ENCODE data around the gene SMAD2. TPM values are rescaled to one million over a fixed set of nuclear protein-coding genes. Genes with fewer than 3 reads are reported as not detected.

Gene SMAD2
- total RNA-seq, 2 experiments from 2014 or later, result 80.4 to 83.0 TPM

DNA sequence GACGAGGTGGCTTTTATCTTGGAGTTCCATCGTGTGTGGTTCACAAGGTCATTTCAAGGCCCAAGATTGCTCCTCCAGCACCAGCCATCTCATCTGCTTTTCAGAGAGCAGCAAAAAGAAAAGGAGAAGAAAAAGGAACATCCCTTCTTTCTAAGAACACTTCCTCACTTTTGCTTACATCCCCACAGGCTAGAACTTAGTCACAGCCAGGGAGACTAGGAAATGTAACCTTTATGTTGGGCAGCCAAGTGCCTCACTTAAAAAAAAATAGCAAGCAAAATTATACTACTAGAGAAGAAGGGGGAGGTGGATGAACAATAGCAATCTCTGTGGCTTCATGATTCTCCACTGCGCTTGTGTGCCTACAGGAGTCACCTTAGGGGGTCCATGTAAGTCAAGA, 141.8 kb downstream of the SMAD2 start:
- ChIA-PET POLR2A (no interaction called here), CTCF (no interaction called here)
- H3K9me3 ChIP-seq (ENCODE audit: control insufficient read depth in 1 of 2, insufficient read depth in 1 of 2, low read length in 2 of 2), result peaks cover 0 to 16% of the 10 kb centered on the region in 2 experiments
- no peaks in the 10 kb centered on the region for H3K4me1 ChIP-seq (ENCODE audit: insufficient read depth, low read length)
- H3K36me3 Mint-ChIP-seq (ENCODE audit: low read depth), result peaks cover 5% of the 10 kb centered on the region
- H3K4me3 Mint-ChIP-seq, result no peak overlapping the region
- DNase-seq (no peak), ATAC-seq (ENCODE audit: poor library complexity) (no peak)
- no peaks in the 10 kb centered on the region for H3K36me3 ChIP-seq (ENCODE audit: insufficient read depth, low read length)
- H3K4me3 ChIP-seq (ENCODE audit: low read length), result no peak overlapping the region
- H3K27me3 Mint-ChIP-seq, result peaks cover 24% of the 10 kb centered on the region
- H3K9me3 Mint-ChIP-seq, result peaks cover 11% of the 10 kb centered on the region
- no peak overlapping the region for H3K27ac ChIP-seq (ENCODE audit: low read depth in 1 of 2, low read length in 2 of 2)
- peaks cover 0 to 2% of the 10 kb centered on the region in 2 experiments for H3K27me3 ChIP-seq (ENCODE audit: control insufficient read depth in 1 of 2, insufficient read depth in 2 of 2, low read length in 2 of 2)
- TF ChIP-seq, protein P1, sequence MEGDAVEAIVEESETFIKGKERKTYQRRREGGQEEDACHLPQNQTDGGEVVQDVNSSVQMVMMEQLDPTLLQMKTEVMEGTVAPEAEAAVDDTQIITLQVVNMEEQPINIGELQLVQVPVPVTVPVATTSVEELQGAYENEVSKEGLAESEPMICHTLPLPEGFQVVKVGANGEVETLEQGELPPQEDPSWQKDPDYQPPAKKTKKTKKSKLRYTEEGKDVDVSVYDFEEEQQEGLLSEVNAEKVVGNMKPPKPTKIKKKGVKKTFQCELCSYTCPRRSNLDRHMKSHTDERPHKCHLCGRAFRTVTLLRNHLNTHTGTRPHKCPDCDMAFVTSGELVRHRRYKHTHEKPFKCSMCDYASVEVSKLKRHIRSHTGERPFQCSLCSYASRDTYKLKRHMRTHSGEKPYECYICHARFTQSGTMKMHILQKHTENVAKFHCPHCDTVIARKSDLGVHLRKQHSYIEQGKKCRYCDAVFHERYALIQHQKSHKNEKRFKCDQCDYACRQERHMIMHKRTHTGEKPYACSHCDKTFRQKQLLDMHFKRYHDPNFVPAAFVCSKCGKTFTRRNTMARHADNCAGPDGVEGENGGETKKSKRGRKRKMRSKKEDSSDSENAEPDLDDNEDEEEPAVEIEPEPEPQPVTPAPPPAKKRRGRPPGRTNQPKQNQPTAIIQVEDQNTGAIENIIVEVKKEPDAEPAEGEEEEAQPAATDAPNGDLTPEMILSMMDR (IDR thresholded peaks at IDR 0.05), result no peak
- no peak overlapping the region for H3K27ac Mint-ChIP-seq
- no peaks in the 10 kb centered on the region for H3K4me1 Mint-ChIP-seq (ENCODE audit: low read depth)
- intact Hi-C loops (cut with DNase I, micrococcal nuclease), result no loop called here

DNA sequence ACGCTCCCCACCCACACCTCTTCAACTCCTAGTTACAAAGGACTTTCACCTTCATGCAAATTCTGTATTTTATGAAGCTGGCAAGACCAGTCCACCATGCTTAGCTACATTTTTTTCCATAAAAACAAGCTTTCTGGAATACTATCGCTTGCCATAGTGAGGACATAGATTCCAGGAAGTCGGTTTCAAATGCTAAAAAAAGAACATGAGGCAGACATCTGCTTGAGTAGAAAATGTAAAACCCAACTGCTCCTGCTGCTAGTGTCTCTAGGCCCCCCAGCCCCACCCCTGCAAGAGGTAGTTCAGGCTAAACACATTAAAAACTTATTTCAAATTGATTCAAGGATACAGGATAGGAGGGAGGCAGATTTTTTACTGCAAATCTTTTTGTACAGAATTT, 148.9 kb downstream of the SMAD2 start:
- no peaks in the 10 kb centered on the region for H3K4me1 ChIP-seq (ENCODE audit: insufficient read depth, low read length)
- H3K4me3 ChIP-seq (ENCODE audit: low read length), result no peak overlapping the region
- POLR2A ChIA-PET, result no interaction called here
- H3K27me3 Mint-ChIP-seq, result peaks cover 25% of the 10 kb centered on the region
- H3K27me3 ChIP-seq (ENCODE audit: control insufficient read depth in 1 of 2, insufficient read depth in 2 of 2, low read length in 2 of 2), result no peaks in the 10 kb centered on the region
- CTCF ChIA-PET, result no interaction called here
- H3K4me3 Mint-ChIP-seq, result no peak overlapping the region
- DNase-seq (no peak), ATAC-seq (ENCODE audit: poor library complexity) (no peak)
- no peak overlapping the region for H3K27ac ChIP-seq (ENCODE audit: low read depth in 1 of 2, low read length in 2 of 2)
- peaks cover 9% of the 10 kb centered on the region for H3K36me3 Mint-ChIP-seq (ENCODE audit: low read depth)
- H3K36me3 ChIP-seq (ENCODE audit: insufficient read depth, low read length), result no peaks in the 10 kb centered on the region
- no peak overlapping the region for H3K27ac Mint-ChIP-seq
- TF ChIP-seq, protein P1 (IDR thresholded peaks at IDR 0.05), result no peak
- H3K9me3 Mint-ChIP-seq, result peaks cover 14% of the 10 kb centered on the region
- peaks cover 8 to 16% of the 10 kb centered on the region in 2 experiments for H3K9me3 ChIP-seq (ENCODE audit: control insufficient read depth in 1 of 2, insufficient read depth in 1 of 2, low read length in 2 of 2)
- intact Hi-C loops (cut with DNase I, micrococcal nuclease), result no loop called here
- no peaks in the 10 kb centered on the region for H3K4me1 Mint-ChIP-seq (ENCODE audit: low read depth)

DNA sequence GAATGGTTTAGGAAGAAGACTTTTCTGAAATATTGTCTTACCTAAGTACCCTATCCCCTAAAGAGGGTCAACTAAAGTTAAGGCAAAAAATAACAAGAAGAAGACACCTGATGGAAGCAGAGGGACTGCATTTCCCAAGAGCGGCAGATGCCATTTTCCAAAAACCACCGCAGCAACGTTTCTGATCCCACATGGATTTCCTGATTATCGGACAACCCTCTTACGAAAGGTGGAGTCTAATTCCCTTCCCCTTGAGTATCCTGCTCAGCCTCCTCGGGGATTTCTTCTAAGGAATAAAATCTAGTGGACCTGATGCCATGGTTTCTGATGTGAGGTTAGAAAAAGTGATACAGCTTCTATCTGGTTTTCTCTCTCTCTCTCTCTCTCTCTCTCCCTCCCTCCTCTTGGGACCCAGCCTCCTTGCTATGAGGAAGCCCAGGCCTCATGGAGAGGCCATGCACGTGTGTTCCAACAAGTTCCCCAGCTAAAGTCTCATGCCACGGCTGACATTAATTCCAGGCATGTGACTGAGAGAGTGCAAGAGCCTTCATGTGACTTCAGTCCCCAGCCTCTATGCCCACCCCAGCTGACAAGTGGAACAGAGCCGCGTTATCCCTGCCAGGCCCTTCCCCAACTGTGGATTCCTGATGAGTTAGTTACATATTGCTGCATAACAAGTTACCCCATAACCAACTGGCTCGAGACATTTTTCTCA, 150.3 kb downstream of the SMAD2 start:
- H3K36me3 Mint-ChIP-seq (ENCODE audit: low read depth), result peaks cover 9% of the 10 kb centered on the region
- intact Hi-C loops (cut with DNase I, micrococcal nuclease), result no loop called here
- TF ChIP-seq, protein P1 (IDR thresholded peaks at IDR 0.05), result no peak
- Histone ChIP-seq H3K27ac (ENCODE audit: low read depth in 1 of 2, low read length in 2 of 2) (no peak overlapping the region), H3K4me1 (ENCODE audit: insufficient read depth, low read length) (no peaks in the 10 kb centered on the region), H3K36me3 (ENCODE audit: insufficient read depth, low read length) (no peaks in the 10 kb centered on the region), H3K4me3 (ENCODE audit: low read length) (no peak overlapping the region), H3K9me3 (ENCODE audit: control insufficient read depth in 1 of 2, insufficient read depth in 1 of 2, low read length in 2 of 2) (peaks cover 8 to 13% of the 10 kb centered on the region in 2 experiments), H3K27me3 (ENCODE audit: control insufficient read depth in 1 of 2, insufficient read depth in 2 of 2, low read length in 2 of 2) (no peaks in the 10 kb centered on the region)
- H3K4me1 Mint-ChIP-seq (ENCODE audit: low read depth), result no peaks in the 10 kb centered on the region
- no peak overlapping the region for H3K4me3 Mint-ChIP-seq
- H3K27ac Mint-ChIP-seq, result no peak overlapping the region
- H3K9me3 Mint-ChIP-seq, result peaks cover 11% of the 10 kb centered on the region
- DNase-seq (no peak), ATAC-seq (ENCODE audit: poor library complexity) (no peak)
- POLR2A ChIA-PET, result no interaction called here
- CTCF ChIA-PET, result no interaction called here
- H3K27me3 Mint-ChIP-seq, result peaks cover 21% of the 10 kb centered on the region
